ENCODE results near the gene RIMBP2.
"Not testable (repeated sequence)": the region's sequence is repeated elsewhere in the genome, so short reads cannot be mapped to it uniquely, and the experiment has no call there.

RIMBP2 gene

DNA sequence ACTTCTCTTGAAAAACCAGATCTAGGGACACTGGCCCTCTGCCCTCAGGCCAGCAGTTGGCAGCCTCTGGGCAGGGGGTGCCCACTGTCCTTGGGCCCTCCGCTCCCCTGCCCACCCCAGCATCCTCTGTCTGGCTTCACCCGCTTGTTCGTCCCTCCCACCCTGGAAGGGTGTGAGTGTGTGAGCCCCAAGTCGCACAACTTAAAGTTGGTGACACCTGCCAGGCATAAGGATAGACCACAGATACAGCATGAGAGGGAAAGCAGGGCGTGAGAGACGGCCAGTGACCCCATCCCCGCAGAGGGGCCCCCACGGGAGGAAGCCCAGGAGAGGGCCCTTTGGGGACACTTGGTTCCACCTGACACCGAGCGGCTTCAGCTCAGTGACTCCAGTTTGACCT, 23.5 kb upstream of the RIMBP2 start:
- no peak for DNase-seq (ENCODE audit: low read depth)

DNA sequence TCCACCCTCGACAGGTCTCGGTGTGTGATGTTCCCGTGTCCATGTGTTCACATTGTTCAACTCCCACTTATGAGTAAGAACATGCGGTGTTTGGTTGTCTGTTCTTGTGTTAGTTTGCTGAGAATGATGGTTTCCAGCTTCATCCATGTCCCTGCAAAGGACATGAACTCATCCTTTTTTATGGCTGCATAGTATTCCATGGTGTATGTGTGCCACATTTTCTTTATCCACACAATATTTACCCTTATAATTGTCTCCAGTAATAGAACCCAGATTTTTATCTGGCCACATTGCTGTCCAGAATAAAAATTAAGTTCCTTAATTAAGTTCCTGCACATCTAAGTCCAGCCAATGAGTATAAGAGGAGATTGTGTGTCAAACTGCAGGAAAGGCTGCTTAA, 22.3 kb upstream of the RIMBP2 start:
- not testable (repeated sequence) for DNase-seq (ENCODE audit: low read depth)

DNA sequence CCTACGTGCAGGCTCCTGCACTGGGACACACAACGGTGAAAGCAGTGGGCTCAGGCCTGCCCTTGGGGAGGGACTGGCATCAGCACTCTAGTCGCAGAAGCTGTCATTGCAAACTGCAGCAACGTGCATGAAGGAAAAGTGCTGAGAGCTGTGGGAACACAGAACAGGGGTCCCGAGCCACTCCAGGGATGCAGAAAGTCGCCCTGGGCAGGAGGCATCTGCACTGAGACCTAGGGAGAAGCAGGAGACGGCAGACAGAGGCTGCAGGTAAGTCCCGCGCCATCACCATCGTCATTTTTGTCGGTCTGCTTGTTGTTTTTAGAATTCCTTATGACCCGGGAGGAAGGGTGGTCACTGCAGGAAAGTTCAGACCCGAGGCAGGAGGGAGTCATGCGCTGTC, 21.6 kb upstream of the RIMBP2 start:
- no peak for DNase-seq (ENCODE audit: low read depth)

DNA sequence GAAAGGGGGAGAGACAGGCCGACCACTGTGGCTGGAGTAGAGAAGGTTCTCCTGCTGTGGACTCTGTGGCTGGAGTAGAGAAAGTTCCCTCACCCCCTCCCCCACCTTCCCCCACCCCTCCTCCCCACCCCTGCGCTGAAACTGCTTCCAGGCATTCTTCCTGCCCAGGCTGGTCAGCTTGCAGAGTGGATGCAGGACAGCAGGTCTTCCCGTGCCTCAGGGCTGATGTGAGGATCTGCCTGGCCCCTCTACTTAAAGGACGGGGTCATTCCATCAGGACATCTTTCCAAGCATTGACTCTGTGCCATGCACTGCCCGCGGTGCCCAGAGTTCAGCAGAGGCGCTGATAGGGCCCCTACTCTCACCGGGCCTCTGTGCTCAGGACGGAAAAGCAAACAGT, 13.2 kb upstream of the RIMBP2 start:
- no peak for DNase-seq (ENCODE audit: low read depth)

DNA sequence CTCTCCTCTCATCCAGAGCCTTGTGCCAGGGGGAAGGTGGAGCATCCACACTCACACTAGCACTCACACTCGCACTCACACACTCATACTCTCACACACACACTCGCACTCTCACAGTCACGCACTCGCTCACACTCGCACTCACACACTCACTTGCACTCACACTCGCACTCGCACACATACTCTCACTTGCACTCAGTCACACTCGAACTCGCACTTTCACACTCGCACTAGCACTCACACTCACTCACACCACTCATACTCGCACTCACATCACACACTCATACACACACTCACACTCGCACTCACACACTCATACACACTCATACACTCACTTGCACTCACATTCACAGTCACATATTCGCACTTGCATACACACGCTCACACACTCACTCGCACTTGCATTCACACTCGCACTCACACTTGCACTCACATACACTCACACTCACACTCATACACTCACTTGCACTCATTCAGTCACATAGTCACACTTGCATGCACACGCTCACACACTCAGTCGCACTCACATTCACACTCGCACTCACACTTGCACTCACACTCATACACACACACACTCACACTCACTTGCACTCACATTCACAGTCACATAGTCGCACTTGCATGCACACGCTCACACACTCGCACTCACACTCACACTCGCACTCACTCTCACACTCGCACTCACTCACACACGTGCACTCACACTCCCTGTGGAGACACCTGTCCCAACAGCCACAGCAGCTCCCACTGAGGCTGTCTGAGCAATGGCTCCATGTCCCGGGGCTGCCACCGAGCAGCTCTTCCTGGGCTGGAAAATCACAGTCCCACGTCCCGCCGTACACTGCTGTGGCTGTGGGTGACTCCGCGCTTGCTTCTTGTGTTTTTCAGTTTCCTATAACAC, 12.3 kb upstream of the RIMBP2 start:
- no peak for DNase-seq (ENCODE audit: low read depth)

DNA sequence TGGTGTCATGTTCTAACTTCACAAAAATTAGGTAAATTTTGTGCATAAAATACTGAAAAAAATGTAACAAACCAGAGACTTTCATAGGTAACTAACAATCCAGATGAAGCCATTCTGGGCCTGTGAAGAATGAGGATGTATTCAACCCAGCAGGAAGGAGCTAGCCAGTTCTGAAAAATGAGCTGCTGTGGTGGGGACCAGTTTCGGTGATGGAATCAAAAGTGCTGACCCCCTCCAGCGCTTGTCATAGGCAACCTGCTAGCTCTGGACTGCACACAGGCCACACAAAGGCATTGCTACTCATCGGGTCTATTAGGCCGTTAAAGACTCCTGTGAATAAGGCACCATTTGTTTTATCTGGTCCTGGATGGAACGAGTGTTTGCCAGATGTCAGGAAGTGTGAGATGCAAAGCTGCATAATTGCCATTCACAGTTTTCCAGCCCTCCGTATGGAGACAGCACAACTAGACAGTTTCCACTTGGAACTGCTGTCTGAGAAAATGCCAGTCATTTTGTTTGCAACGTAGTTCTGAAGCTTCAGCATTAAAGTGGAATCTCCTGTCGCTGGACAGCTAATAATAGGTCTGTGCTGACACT, 3.3 kb upstream of the RIMBP2 start:
- no peak for DNase-seq (ENCODE audit: low read depth)

DNA sequence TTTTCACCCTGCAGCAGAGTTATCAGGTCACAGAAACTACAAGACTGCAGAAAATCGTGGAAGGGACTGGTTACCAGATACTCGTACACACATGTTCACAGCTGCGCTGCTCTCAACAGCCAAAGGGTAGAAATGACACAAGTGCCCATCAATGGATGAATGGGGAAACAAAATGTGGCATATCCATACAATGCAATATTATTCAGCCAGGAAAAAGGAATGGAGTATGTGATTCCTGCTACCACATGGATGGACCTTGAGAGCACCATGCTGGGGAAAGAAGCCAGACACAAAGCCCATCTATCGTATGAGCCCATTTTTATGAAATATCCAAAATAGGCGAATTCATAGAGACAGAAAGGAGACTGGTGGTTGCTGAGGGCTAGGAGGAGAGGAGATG, 1.7 kb upstream of the RIMBP2 start:
- DNase-seq (ENCODE audit: low read depth), result no peak

DNA sequence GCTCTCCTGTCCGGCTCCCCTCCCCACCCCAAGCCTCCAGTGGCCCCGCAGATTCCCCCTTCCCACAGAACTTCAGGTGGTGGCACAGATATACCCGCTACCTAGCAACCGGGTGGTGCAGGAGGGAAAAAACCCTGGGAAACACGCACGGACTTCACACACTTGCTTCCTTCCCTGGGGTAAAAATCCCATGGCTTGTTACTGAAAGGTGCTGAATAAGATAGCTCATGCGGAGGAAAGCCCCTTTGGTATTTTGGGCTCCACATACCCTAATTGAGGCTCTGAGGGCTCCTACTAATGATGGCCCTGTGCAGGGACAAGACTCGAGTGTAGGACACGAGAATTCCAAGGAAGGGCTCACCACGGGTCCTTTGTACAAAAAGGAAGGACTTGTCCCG, 869 bp upstream of the RIMBP2 start:
- DNase-seq (ENCODE audit: low read depth), result no peak

DNA sequence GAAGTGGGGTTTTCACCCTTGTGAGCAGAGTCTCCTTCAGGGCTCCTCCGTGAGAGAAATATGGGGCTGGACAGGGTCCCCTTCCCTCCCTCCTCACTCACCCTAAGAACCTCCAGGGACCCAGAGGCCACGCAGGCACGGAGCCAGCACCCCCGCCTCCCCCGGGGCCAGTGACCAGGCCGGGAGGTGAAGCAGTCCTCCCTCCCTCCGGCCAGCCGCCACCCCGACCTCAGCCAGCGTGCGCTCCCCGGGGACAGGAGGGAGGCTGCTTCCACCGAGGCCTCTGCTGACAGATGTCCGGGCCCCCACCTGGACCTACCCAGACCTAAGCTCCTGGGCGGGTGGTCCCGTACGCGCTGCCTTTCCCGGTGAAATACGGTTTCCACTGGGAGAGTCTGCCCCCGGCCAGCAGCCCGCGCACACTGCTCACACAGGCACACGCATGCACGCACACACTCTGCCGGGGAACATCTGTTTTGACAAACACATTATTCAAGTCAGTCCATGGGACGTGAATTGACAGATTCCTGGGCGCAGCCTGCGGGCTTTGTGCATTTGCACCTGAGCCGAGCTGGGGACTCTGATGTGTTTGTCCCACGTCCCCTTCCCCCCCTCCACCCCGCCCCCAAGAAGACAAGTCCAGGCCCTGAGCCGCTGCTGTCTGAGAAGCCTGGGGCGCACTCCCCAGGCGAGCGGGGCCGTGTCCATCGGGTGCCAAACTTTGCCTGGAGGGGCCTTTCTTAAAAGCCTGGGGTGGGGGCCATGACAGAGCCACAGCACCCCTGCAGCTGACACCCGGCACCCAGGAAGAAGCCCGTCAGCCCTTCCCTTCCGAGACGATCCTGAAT, 725 bp downstream of the RIMBP2 start:
- DNase-seq (ENCODE audit: low read depth), result no peak

DNA sequence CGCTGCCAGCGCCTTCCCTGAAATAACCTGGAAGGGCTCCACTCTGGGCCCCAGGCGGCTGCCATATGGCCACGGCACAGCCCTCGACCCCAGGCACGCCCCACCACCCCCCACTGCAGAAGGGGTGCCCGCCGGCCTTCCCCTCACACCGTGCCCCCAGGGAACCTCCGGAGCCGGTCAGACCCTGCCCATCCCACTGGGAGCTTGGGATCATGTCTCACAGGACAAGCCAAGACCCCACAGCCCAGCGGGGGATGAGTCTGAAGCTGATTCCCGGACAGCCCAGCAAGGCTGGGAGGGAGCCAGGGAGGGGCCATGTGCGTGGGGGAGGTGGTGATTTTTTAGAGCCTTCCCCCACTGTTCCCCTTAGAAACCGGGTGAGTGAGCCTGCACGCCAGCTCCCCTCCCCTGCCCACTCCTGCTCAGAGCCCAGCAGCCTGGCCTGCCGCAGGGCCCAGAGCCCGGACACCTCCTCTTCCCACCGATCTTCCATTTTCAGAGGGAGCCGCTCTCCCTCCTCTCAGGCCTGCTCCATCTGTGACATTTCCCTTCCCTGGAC, 1.4 kb downstream of the RIMBP2 start:
- DNase-seq (ENCODE audit: low read depth), result no peak

DNA sequence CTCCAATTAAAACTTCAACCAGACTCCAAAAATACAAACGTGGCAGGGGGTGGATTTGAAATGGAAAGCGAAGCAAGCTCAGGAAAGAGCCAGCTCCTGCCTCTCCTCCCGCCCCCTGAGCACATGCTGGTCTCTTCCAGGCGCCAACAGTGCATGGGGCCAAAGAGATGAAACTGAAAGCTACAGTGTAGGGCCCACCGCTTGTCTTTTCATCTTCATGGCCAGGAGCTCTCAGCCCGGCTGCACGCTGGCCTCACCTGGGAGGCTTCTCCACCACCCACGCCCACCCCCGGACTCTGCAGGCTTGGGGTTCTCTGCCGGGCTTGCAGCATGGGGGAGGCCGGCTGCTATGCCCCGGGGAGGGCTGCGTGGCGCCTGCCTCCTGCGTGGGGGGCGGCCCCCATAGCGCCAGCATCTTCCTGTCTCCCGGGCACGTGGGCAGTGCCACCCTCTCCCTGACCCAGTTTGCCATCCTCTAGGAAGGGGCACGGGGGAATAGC, 2.0 kb downstream of the RIMBP2 start:
- DNase-seq (ENCODE audit: low read depth), result no peak

DNA sequence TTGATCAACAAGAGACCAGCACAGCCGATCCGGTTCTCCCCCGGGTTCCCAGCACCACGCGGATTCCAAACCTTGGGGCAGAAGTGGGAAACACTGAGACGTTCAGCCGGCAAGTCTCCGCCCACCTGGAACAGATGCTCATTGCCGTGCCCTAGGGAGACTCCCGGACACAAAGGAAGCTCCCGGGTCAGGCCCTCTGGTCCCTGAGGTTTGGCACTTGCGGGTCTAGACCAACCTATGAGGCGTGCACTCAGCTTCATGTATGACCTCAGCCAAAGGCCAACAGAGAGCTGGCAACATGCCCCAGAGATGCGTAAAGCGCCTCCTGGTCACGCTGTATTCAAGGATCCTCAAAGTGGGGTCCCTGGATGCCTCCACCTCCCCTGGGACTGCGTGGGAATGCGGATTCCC, 2.5 kb downstream of the RIMBP2 start:
- no peak for DNase-seq (ENCODE audit: low read depth)

DNA sequence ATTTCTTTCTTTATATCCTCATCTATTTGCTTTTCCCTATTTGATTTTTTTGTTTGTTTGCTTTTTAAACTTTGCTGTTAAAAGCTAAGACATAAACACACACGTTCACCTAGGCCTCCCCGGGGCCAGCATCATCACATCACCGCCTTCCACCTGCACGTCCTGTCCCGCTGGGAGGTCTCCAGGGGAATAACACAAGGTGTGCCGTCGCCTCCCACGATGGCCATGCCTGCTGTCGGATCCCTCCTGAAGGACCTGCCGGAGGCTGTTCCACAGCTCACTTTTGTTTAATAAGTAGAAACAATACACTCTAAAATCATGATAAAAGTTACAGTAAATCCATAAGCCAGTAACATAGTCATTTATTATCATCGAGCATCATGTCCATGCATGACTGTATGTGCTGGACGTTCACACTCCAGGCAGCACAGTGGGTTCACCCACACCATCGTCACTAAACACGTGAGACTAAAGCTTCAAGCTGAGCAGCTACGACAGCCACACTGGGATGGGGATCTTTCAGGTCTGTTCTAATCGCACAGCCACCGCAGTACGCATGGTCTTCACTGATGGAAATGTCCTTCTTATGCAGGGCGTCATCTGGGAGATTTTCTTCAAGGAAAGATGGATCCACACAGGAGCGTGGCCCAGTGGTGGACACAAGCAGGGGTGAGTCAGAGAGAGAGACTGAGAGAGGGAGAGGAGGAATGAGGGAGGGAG, 3.6 kb downstream of the RIMBP2 start:
- no peak for DNase-seq (ENCODE audit: low read depth)

DNA sequence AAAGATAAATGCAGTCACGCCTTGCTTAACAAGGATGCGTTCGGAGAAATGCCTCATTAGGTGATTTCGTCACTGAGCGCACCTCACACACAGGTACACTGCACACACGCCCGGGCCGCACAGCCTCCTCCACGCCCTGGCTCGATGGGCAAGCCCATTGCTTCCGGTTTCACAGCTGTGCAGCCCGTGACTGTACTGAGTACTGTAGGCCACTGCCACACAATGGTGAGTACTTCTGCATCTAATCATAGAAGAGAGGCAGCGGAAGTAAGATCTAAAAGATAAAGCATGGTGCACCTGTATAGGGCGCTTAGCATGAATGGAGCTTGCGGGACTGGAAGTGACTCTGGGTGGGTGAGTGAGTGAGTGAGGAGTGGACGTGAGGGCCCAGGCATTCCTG, 4.3 kb downstream of the RIMBP2 start:
- no peak for DNase-seq (ENCODE audit: low read depth)

DNA sequence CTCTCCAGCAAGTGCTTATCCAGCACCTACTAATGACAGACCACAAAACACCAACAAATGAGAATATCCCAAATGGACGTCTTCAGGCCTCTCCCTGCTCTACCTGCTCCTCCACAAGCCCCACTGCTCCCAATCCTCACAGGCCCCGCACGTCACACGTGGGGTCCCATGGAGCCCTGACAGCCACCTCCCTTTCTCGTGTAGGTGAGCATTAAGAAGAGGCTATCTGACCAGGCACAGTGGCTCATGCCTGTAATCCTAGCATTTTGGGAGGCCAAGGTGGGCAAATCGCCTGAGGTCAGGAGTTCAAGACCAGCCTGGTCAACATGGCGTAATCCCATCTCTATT, 5.4 kb downstream of the RIMBP2 start:
- no peak for DNase-seq (ENCODE audit: low read depth)

DNA sequence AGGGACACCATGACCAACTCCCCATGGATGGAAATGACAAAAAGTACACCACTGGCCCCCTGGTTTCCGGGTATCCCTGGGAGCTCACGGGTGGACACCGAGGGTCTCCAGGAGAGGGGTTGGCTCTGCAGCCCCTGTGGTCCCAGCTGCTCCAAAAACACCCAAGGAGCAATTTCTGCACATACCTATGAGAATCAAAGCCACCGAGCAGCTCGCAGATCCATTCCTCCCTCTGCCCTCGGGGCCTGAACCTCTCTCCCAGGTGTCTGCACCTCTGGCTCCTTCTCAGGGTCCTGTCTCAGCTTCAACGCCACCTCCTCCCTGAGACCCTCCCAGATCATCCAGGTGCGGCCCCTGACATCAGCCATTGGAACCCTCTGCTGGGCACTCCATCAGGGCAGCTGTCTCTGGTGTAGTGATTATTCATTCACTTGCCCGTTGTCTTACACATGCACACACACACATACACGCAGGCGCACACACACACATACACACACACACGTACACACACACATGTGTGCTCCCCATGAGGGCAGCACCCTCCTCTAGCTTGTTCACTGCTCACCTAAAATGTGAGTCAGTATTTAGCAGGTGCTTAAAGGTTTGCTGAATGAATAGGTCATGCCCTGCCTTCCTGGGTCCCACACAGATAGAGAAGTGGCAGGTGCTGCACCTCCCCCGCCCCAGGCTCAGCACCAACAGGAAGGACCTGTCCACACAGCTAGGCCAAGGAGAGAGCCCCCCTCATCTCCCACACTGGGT, 5.9 kb downstream of the RIMBP2 start:
- DNase-seq (ENCODE audit: low read depth), result no peak

DNA sequence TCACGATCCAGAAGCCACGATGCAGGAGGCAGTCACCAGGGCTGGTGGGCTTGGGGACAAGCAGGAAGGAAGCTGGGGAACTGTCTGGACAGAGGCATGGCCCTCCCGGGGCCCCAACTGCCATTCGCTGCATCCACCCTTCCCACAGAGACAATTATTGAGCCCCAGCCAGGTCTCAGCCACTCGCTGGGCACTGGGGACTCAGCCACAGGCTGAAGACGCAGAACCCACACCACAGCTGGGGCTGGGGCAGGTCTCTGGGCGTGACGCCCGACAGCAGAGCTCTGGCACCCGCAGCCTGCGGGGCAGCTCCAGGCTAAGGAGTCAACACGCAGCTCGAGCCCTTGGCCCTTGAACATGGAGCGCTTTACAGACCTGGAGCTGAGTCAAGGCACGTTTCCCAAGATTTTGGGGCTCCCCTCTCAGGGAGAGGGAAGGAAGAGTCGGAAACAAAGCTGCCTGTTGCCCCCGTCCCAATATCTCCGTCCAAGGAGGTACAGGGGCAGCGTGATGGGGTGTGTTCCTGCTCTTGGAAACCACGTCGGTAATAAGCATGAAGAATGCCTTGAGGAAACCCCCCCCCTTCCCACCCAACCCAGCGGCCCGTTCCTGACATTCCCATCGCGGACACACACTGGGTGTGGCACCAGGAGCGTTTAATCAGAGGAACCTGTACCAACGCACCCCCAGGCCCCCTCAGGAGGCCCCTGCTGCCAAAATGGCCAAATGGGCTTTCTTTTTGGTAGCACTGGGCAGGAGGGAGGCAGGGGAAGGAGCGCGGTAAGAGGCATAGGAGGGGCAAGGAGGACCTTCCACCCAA, 6.7 kb downstream of the RIMBP2 start:
- no peak for DNase-seq (ENCODE audit: low read depth)

DNA sequence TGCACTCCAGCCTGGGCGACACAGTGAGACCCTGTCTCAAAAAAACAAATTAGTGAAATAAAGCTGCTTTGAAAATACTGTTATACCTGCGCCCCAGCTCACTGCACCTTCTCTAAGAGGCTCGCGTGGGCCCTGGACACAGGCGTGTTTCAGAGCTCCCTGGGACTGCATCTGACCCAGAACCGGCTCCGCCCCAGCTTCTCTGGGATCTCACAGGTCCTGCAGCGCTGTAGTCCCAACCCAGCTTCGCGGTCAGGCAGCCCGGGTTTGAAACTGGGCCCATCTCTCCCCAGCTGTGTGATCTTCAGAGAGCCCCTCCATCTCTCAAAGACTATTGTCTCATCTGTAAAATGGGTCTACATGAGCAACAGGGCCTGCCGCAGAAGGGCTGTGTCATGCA, 7.5 kb downstream of the RIMBP2 start:
- DNase-seq (ENCODE audit: low read depth), result no peak

DNA sequence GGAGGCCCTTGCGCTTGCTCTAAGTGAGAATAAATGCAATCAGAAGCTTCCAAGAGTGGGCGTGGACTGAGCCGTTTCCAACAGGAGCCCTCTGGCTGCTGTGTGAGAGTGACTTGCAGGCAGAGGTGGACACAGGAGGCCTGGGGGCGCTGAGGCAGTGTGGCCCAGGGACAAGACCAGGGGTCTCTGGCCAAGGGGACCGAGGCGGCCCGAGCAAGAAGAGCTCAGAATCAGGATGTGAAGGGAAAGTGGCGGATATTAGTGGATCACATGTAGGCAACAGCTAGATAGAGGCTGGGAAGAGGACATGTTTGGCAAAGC, 8.6 kb downstream of the RIMBP2 start:
- DNase-seq (ENCODE audit: low read depth), result no peak

DNA sequence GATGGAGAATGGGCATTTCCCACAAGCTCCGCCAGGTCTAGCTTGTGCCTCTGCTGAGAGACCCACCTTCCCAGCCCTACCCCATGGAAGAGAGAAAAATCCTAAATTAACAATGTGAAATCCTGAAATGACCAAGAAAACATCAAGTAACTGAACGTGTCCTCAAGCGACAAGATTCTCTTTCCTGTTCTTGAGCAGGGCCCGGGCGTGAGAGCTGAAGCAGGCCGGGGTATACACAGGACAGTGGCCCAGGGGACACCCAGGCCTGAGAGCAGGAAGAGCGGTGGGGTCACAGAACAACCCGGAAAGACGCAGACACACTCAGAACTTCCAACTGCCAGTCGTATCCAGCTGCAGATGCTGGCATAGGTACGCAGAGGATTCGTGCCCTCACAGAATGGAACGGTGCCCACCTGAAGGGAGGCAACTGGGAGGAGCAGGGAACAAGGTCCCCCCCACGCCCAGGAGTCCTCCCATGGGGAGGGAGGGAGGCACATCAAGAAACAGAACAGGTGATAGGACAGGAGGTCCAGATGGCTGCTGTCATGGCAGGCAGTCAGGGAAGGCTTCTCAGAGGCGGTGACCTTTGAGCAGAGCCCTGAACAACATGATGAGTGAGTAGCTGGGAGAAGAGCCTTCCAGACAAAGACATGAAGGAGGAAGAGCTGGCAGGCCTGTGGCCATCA, 9.1 kb downstream of the RIMBP2 start:
- no peak for DNase-seq (ENCODE audit: low read depth)

Measured in stimulated activated CD8-positive, alpha-beta memory T cell treated with anti-CD3 and anti-CD28 coated beads, Interleukin-15, amount 100 ng/mL, for 24 hours (primary cell).